ENCODE data around the gene CCSAP.

DNA sequence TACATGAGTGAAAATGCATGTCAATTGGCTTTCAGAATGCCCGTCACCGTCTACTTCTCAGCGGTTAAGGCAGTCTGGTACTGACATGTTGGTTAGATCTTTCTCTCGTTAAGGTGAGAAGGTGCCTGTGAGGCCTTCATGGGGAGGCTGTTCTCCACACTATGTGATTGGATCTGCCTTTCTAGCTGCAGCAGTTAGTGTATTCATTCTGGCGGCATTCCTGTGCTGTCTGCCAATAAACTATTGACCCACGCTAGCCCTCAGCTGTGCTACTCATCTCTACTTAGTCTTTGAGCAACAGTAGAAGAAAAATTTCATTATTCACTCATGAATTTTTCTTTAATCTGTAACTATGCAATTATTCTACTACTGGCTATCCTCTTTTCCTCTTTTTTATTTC is 32.0 kb downstream of the CCSAP start:
- TF ChIP-seq POLR2A (IDR thresholded peaks at IDR 0.05; ENCODE audit: low read depth, low read length), result no peak
- TF ChIP-seq POLR2AphosphoS5 (IDR thresholded peaks at IDR 0.05; ENCODE audit: low read depth, low read length), result no peak
- no peak for TF ChIP-seq TAF1 (IDR thresholded peaks at IDR 0.05; ENCODE audit: borderline replicate concordance, low read depth, low read length)
